GM19452 (cell line): ENCODE data around the gene ACKR3.

Experiments
- ATAC-seq: cut with Tn5 transposase; IDR thresholded peaks from one replicate; pipeline ENCODE4 v1.9.1; 2021; ENCODE audit not compliant: unreplicated experiment

The ACKR3 gene

DNA sequence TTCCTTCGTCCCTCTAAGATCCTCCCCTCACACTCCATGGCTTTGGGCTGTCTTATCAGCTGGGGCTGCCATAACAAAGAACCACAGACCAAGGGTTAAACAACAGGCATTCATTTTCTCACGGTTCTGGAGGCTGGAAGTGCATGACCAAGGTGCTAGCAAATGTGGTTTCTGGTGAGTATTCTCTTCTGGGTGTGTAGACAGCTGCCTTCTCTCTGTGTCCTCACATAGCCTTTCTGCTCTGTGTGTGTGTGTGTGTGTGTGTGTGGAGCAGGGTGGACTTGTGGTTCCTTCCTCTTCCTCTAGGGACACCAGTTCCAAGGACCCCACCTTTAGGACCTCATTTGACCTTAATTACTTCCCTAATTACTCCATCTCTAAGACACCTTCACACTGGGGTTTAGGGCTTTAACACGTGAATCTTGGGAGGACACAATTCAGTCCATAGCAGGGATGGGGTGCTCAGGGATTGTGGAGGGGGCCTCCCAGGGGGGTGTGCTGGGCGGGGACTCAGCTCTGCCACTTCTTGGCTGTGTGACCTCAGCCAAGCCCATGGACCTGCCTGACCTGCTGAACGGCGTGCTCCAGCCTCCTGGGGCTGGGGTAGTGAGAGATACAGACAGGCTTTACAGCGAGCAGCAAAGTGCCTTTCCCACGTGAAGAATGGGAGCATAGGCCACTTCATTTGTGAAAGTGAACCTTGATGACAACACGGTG lies 38.0 kb downstream of the ACKR3 start:
- ATAC-seq: no peak

DNA sequence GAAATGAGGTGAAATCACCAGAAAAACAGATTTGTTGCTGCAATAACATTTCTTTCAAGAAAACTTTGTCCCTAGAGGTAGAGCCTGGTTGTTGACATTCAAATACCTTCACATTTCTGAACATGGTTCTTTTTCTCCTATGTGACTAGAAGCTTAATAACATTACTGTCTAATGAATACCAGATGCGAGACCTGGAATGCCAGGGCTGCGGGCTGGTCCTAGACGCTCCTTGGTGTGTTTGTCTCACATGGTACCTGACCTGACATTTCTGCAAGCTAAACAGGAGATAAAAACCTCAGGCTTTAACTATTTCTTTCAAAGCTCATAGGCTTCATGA lies 38.5 kb downstream of the ACKR3 start:
- no peak for ATAC-seq

DNA sequence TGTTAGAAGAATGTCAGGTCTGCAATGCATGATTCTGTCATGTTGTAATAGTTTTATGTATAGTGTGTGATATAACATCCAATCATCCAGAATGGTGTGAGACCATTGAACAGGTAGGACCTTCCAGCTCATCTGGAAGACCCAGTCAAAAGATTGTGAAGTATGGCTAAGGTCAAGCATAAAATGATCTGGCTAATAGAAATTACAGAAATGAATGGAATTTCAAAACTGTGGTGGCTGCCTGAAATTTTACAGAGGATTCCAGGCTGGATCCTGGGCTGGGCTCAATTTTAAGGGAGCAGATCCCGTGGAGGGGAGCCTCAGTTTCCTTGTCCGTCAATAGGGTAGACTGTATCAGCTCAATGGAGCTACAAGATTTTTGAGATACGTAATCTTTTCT lies 39.1 kb downstream of the ACKR3 start:
- no peak for ATAC-seq

DNA sequence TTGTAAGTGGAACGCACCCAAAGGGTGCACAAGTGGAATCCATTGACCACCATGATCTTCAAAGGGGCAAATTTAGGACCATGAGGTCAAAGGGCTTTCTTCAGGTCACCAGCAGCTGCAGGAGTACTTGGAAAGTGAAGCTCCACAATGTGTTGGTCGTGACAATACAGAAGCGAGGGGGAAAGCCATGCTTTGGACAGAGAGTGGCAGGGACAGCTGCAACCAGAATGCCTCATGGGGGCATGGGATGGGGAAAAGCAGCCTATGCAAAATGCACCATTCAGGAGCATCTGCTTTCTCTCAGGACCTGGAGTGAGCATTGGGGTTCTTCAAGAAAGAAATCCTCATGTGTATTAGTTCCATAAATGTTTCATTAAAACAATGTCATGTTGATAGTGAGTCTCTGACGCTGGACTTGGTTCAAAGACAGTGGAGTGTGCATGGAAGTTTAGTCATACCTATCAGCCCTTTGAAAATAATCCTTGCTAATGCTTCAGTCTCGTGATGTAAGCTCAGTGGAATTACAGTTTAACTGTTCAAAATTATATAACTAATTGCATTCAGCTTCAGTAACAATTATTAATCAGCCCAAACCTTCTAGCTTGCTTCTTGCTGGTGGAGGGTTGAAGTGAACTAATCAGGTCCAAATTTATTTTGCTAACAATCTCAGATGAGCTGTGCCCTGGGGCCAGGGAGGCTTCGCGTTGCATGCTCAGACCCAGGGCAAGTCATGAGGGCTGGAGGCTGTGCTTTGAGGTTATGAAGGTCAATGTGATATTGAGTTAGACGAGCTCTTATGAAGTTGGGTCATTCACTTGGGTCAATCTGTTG lies 41.6 kb downstream of the ACKR3 start:
- no peak for ATAC-seq

DNA sequence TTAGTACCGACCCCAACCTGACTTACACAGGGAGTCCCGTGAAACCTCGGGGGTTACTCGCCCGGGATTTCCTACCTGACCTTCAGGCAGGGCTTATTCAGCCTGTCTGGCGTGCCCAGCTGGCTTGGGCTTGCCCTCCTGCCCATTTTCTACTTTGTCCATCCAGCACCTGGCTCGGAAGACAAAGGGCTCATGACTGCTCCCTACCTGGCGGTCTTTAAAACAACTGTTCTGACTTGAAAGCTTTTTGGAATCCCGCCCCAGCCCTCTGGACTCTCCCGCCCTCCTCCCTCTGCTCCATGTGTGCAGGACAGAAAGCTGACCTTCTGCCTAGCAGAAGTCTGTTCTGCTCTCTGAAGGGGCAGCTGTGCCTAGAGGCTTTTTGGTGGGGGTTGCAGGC lies 43.1 kb downstream of the ACKR3 start:
- no peak for ATAC-seq

DNA sequence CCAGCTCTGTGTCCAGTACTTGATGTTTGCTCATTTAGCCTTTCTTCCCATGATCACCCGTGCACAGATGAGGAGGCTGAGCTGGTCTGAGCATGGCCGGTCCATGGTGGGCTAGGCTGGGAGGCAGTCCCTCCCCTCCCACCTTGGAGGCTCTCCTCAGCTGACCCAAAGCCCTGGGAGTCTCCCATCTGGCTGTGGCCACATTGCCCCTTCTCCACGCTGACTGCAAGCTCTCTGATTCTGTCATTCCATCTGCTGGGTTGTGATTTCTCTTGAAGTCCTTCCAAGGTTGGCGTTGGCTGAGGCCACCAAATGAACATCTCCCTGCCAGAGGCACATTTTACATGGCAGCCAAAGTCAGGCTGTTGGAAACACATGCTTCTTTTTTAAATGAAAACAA lies 44.0 kb downstream of the ACKR3 start:
- no peak for ATAC-seq

DNA sequence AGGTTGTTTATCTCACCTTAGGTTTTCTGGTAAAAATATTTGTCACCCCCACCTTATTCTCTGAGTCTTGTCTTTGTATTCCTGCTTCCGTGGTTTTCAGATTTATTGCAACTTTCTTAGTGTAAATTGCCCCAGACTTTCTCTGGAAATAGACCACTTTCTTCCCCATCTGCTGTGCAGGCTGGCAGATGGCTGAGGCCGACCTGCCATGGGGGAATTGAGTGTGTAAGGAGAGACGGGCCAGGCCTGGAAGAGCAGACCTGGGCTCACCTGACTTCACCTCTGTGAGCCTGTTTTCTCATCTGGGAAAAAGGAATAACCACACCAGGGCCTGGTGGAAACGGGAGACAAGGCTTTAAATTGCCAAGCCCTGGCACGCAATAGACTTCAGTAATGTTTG lies 44.9 kb downstream of the ACKR3 start:
- ATAC-seq: no peak

DNA sequence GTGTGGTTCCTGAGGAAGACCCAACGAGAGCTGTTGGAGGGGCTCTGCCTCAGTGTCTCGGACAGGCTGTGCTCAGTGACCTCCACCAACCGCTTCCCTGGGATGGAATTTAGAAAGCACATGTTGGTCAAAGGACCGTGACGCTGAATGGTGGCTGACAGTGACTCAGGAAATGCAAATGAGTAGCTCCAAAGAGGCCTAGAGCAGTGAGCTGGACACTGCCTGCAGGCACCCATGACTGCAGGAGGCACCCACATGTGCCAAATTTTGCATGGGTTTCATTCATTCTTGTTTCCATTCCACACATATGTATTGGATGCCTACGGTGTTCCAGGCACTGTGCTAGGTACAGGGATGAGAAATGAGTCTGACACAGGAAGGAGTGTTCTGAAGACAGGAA lies 46.4 kb downstream of the ACKR3 start:
- ATAC-seq: no peak

DNA sequence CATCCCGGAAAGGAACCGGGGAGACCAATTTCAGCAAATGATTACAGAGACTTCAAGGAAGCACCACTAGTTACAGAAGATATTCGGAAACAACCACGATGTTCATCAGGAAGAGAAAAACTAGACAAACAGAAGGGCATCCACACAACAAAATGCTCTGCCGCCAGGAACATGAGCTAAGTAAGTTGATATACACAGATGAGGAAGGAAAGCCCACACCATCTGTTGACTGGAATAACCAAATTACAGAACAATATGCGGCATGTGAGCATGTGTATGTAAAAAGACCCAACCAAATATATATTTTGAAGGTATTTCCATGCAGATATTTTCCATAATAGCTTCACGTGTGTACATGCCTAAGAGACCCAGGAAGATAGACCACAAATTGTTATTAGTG lies 47.0 kb downstream of the ACKR3 start:
- no peak for ATAC-seq

DNA sequence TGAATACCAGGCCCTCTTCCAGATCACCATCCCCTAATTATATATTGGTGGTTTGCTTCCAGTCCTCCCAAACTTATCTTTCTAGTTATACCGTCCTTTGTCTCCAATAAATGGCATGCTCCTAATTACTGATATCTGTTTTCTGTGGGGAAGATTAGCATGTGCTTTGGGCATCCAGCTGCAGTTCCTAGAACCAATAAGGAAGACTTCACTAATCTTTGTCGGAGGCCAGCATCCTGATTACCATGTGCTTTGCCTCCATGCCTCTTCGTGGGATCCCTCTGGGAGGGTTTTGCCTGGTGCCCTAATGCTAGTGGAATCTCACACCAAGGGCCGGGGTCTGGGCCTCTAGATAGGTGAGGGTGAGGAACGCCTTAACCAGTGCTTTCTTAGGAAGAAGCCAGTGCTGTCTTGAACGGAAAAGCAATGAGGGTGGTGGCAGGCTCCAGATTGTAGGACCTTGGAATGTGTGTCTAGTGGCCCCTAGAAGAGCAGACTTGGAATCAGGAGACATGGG lies 47.7 kb downstream of the ACKR3 start:
- no peak for ATAC-seq

DNA sequence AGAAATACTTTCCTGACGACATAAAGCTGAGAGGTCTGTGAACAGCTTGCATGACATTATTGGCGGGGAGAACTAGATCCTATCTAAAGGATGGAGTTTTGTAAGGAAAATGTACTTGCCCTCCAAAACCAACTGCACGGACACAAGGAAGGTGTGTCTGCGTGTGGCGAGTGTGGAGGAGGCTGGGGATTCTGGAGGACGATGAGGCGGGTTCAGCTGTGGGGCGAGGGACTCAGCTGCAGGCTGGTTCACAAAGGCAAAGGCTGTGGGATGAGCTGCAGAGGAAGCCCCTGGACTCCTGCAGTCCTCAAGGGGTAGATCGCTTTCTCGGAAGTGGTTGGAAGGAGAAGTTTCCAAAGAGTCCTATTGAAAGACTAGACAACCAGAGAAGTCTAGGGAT lies 48.2 kb downstream of the ACKR3 start:
- no peak for ATAC-seq

DNA sequence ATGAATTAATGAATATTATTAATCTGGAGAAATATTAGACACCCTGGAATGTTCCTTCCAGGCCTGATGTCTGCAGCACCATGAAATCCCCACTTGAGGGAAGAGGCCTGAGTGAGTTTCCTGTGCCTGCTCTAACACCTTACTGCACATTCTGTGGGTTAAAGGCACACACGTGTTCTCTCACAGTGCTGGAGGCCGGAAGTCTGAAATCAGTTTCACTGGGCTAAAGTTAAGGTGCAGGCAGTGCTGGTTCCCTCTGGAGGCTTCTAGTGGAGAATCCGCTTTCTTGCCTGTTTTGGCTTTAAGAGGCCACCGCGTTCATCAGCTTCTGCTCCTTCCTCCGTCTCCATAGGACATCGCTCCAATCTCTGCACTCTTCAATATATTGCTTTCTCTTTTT lies 48.7 kb downstream of the ACKR3 start:
- no peak for ATAC-seq

DNA sequence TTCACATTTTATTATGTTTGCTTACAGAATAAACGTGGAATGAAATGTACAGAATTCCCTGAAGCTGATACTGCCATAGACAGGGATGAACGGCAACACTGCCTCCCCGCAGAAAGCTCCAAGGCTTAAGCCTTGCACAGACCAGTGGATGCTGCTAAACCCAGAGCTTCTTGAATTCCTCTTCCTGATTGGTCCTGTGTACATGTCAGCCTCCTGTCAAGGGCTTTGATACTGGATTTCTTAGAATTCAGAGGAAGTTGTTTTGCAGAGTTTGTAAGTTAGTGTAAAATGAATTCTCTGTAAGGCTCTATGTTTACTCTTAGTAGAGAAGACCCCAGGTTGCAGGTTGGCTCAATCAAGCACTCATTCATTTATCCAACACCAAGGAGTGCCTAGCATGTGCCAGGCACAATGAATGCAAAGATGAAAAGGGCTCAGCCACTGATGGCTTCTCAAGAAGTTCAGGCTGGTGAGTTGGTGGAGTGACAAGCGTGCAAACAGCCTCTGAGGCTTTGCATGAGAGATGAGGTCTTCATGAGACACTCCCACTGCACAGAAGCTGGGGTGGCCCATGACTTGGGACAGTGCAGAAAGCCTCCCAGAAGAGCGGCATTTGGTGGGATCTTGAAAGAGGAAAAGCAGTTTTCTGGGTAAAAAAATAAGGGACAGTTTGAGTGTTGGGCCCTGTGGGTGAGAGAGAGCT lies 50.4 kb downstream of the ACKR3 start:
- no peak for ATAC-seq

DNA sequence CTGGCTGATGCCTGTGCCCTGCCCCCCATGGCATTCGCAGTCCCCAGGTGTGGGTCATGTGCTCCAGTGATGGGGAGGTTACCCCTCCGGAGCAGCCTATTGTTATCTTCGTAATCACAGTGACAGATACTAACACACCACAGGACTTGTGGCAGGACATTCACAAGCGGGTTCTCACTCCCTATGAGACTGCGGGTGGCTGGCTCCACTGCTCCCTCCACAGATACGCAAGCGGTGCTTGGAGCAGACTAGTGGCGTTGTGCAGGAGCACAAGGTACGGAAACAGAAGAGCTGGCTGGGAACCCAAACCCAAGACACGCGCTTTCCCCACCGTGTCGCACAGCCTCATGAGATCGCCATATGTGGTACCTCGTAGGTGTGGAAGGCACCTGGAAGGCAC lies 52.2 kb downstream of the ACKR3 start:
- ATAC-seq: no peak

DNA sequence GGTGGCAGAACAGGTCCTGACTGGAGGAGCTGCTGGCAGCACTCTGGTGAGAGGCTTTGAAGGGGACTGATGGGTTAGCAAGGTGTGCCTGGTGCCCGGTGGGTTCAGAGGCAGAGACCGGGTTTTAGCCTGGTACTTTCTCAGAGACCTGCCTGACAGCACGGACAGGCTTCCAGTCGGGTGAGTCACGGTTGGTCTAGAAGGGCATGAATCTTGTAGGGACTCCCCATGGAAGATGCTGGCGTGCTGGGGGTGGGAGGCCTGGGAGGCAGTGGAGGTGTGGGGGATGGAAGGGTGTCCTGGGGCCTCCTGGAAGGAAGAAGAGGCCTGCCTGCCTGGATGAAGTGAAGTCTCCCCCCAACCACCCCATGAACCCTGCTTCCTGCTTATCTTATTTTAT lies 52.6 kb downstream of the ACKR3 start:
- ATAC-seq: no peak

DNA sequence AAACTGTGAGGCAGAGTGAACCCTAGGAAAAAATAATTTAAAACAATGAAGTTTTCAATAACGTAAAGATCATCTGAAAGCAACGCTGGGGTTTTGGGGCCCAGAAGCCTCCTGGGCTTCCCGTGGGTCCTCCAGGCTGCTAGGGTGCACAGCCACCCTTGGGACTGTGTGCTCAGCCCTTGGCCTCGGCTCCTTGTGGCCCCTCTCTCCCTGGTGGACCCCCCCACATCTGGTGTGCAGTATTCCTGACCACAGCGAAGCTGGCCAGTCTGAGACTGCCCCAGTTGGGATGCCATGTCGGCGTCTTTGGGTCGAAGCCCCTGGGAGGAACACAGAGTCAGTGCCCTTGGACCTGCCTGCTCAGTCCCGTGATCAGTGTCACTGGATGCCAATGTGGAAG lies 53.0 kb downstream of the ACKR3 start:
- no peak for ATAC-seq

DNA sequence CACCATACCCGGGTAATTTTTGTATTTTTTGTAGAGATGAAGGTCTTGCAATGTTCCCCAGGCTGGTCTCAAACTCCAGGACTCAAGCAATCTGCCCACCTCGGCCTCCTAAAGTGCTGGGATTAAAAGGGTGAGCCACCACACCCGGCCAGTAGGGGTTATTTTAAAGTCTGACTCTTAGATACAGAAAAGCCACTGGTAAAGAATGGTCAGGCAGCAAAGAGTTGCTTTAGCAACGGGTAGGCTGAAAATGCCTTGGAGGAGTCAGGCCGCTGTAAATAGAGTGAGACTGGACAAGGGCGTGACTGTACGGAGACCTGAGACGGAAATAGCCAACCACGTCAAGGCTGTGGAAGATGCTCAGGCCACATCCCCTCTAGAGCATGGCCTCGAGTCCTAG lies 54.2 kb downstream of the ACKR3 start:
- ATAC-seq: no peak

DNA sequence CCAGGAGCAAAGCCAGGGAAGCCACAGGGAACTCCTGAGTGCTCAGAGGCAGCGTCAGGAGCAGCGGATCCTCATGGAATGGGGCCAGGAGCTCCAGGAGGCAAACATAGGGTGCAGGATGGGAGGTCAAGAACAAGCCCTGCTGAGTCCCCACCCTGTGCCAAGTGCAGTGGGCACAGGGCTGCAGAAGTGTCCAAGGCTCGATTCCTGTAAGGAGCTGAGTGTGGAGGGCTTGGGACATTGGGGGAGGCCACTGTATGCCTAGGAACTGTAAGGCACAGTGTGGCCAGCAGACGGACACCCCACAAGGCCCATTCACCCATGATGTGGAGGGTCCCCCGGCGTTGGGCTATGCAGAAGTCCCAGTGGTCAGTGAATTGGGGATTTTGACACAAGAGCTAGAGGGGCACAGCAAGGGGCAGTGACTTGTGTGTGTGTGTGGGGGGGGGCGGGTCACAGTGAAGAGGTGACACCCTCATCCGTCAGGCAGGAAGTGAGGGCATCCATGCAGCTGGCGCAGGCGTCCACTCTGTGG lies 55.6 kb downstream of the ACKR3 start:
- no peak for ATAC-seq

DNA sequence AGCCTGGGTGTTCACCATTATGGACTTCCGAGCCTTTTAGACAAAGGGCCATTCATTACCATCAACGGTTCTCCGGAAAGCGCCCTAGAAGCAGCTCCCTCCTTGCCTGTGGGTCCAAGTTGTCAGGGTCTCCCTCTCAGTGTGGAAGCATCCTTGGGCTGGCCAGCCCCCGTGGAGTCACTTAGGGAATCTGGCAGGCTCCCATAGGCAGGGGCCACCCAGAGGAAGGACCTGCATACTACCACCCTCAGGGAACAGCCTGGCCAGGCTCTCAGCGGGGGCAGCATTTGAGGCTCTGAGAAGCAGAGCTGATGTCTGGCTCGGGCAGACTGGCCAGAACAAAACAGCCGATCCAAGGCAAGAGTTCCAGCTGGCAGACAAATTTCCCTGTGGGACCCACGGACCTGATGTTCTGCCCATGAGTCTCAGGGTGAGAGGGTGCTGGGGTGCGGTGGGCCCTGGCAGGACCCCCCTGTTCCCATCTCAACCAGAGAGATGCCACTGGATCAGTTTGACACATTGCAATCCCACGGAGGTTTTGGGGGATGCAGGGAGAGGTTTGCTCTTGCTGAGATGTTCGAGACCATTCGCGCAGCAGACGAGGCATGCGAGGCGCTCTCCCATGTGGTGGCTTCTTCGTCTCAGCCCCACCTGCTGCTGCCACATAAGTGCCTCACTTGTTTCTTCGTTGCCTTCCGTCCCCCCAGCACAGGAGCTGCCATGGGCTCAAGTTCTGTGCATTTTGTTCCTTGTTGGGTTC lies 56.9 kb downstream of the ACKR3 start:
- ATAC-seq: no peak

DNA sequence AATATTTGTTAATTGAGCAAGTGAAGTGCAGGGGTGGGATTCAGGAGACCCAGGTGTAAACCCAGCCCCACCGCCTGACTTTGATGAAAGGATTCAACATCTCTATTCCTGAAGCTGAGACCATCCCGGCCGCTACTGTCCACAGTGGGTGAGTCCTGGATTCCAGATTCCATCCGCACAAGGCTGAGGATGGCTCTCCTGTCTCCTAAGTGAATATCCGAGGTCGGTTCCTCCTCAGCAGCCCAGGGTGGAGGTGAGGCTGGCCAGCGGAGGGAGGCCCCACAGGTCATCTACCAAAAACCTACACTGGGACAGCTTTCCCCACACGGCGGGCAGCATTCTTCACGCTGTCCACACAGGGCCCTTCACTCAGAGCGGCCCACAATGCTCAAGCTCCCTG lies 57.6 kb downstream of the ACKR3 start:
- no peak for ATAC-seq

DNA sequence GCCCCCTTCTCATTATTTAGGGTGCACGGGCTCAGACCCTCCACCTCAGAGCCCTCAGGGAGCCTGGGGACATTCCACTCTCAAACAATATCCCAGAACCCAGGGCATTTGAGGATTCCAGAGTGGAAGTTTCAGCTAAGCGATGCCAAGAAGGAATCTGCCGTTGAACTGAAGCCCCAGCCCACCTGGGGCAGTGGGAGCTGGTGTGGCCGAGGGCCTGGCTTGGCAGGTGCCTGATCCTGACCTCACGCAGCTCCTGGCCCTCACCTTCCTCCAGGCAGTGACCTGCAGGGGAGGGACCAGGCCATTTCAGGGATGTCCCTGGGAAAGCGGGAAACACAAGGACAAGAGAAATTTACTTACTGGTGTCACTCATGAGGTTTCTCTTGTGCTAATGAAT lies 58.2 kb downstream of the ACKR3 start:
- no peak for ATAC-seq
